H1 (cell line): ENCODE results near the gene RPAP3.

Source experiments
- CTCF ChIP-seq, 3 experiments: IDR thresholded peaks; 1 replicate in 2 of 3; 2 replicates in 1 of 3; pipeline versions ENCODE4 v1.5.1 to v1.6.1; 2011; ENCODE audit warnings: low read length in 3 of 3, mild to moderate bottlenecking in 3 of 3, inconsistent platforms in 2 of 3, low read depth in 1 of 3, moderate library complexity in 1 of 3; ENCODE audit not compliant: insufficient read depth in 1 of 3; ENCODE audit errors: control extremely low read depth in 1 of 3
- EGR1 ChIP-seq: IDR thresholded peaks from 2 replicates; pipeline ENCODE4 v1.6.1; 2011; ENCODE audit warnings: low read depth, low read length, borderline replicate concordance
- EZH2 ChIP-seq: fragments of 200-600 bp; sonication (generic); IDR thresholded peaks from 2 replicates; pipeline ENCODE4 v1.7.1; 2012; ENCODE audit warnings: low read depth, mild to moderate bottlenecking, moderate library complexity, low read length, inconsistent platforms; ENCODE audit not compliant: severe bottlenecking
- FOSL1 ChIP-seq: IDR thresholded peaks from 2 replicates; pipeline ENCODE4 v1.6.1; 2011; ENCODE audit warnings: mild to moderate bottlenecking, low read depth, low read length, moderate library complexity; ENCODE audit not compliant: insufficient read depth
- GABPA ChIP-seq: IDR thresholded peaks from 2 replicates; pipeline ENCODE4 v1.6.1; 2011; ENCODE audit warnings: mild to moderate bottlenecking, low read length, moderate library complexity, borderline replicate concordance; ENCODE audit not compliant: insufficient read depth
- JUND ChIP-seq: IDR thresholded peaks from 2 replicates; pipeline ENCODE4 v1.6.1; 2011; ENCODE audit warnings: mild to moderate bottlenecking, improper control_type of control experiment, low read length
- NRF1 ChIP-seq: IDR thresholded peaks from 2 replicates; pipeline ENCODE4 v1.6.1; 2011; ENCODE audit warnings: mild to moderate bottlenecking, low read depth, low read length, improper control_type of control experiment
- POLR2A ChIP-seq, 2 experiments: IDR thresholded peaks; 1 replicate in 1 of 2; 2 replicates in 1 of 2; pipeline ENCODE4 v1.6.1; 2011; ENCODE audit warnings: low read depth in 2 of 2, low read length in 2 of 2, mild to moderate bottlenecking in 2 of 2; ENCODE audit errors: control extremely low read depth in 1 of 2
- SAP30 ChIP-seq: fragments of 300-600 bp; sonication (generic); IDR thresholded peaks from 2 replicates; pipeline ENCODE4 v1.7.1; 2012; ENCODE audit warnings: low read length, moderate library complexity, mild to moderate bottlenecking, inconsistent platforms; ENCODE audit not compliant: insufficient read depth, insufficient replicate concordance
- SIN3A ChIP-seq, 2 experiments: IDR thresholded peaks in 1 of 2; conservative IDR thresholded peaks in 1 of 2; 2 replicates each; pipeline ENCODE4 v1.6.1; 2011 to 2012; ENCODE audit warnings: low read length in 2 of 2, improper control_type of control experiment in 1 of 2, low read depth in 1 of 2, mild to moderate bottlenecking in 1 of 2
- TAF7 ChIP-seq: optimal IDR thresholded peaks from 2 replicates; pipeline ENCODE3; 2011; ENCODE audit warnings: low read depth, mild to moderate bottlenecking, inconsistent platforms, low read length, moderate library complexity, borderline replicate concordance
- TBP ChIP-seq: IDR thresholded peaks from 2 replicates; pipeline ENCODE4 v1.6.1; 2011; ENCODE audit warnings: low read depth, low read length, improper control_type of control experiment
- USF2 ChIP-seq: IDR thresholded peaks from 2 replicates; pipeline ENCODE4 v1.6.1; 2011; ENCODE audit warnings: low read length, improper control_type of control experiment
- YY1 ChIP-seq: IDR thresholded peaks from 2 replicates; pipeline ENCODE4 v1.6.1; 2011; ENCODE audit warnings: low read depth, mild to moderate bottlenecking, low read length

- TF ChIP-seq CTCF (IDR thresholded peaks at IDR 0.05; ENCODE audit: control extremely low read depth in 1 of 3, insufficient read depth in 1 of 3, low read depth in 1 of 3, low read length in 3 of 3) (no peak), EZH2 (no peak), POLR2A (IDR thresholded peaks at IDR 0.05; ENCODE audit: control extremely low read depth in 1 of 2, low read depth in 2 of 2, low read length in 2 of 2) (no peak), SAP30 (no peak), JUND (no peak), TAF7 (no peak), FOSL1 (no peak), YY1 (no peak), NRF1 (no peak), SIN3A (conservative IDR thresholded peaks at IDR 0.05 in 1 of 2, IDR thresholded peaks at IDR 0.05 in 1 of 2; ENCODE audit: low read depth in 1 of 2, low read length in 2 of 2) (no peak), EGR1 (no peak), GABPA (no peak), USF2 (no peak), TBP (no peak)
These were observed 34.9 kb upstream of the RPAP3 start for GRCh38 chr12:47740606-47741339.
